A549 (cell line): ENCODE measurements around the gene MCTP1. TPM values are rescaled to one million over a fixed set of nuclear protein-coding genes. Genes with fewer than 3 reads are reported as not detected.

Experiments
- ATAC-seq, 2 experiments: fragments of 200-7000 bp in 1 of 2; fragments of >200 bp in 1 of 2; cut with Nextera tagmentation in 1 of 2; cut with Tn5 transposase in 1 of 2; 3 replicates each; pipeline versions ENCODE4 v1.8.0 to v1.9.1; 2018 to 2020; ENCODE audit warnings: mild to moderate bottlenecking in 1 of 2, moderate library complexity in 1 of 2
- CTCF ChIA-PET: fragments of 300-600 bp; sonication (Branson Sonifier 250); formaldehyde crosslinking; extraction: SDS; loops from one replicate; lab custom pipeline; 2021; ENCODE audit warnings: antibody characterized with exemption, inconsistent platforms; lab: Yijun Ruan, JAX
- POLR2A ChIA-PET: fragments of 350-600 bp; formaldehyde crosslinking; extraction: SDS; loops from one replicate; lab custom pipeline; 2021; ENCODE audit warnings: antibody characterized with exemption, inconsistent platforms; lab: Yijun Ruan, JAX
- DNase-seq, 2 experiments: peaks; one replicate each; pipeline versions ENCODE4 v3.0.0 to v3.0.0-alpha.2; 2011 to 2016; ENCODE audit warnings: low read depth in 1 of 2, low spot score in 1 of 2
- FAIRE-seq: peaks from 2 replicates; lab custom pipeline; 2011; peaks lifted over from hg19 to GRCh38; lab: Jason Lieb, UNC
- H3K27ac ChIP-seq, 2 experiments: fragments of >200 bp; sonication (Bioruptor Twin); formaldehyde crosslinking; 3 replicates each; pipeline ENCODE4 v1.5.1; 2016 to 2017
- H3K4me1 ChIP-seq: fragments of >200 bp; sonication (Bioruptor Twin); formaldehyde crosslinking; 3 replicates; pipeline ENCODE4 v1.6.1; 2016
- H3K4me2 ChIP-seq: fragments of >200 bp; sonication (Bioruptor Twin); formaldehyde crosslinking; 3 replicates; pipeline ENCODE4 v1.6.1; 2016
- H3K4me3 ChIP-seq: fragments of >200 bp; sonication (Bioruptor Twin); formaldehyde crosslinking; 3 replicates; pipeline ENCODE4 v1.5.1; 2016
- H3K9me3 ChIP-seq: fragments of >200 bp; sonication (Bioruptor Twin); formaldehyde crosslinking; 3 replicates; pipeline ENCODE4 v1.6.1; 2016
- BHLHE40 ChIP-seq: IDR thresholded peaks from 2 replicates; pipeline ENCODE4 v1.6.1; 2012; ENCODE audit warnings: low read depth, low read length, inconsistent platforms
- CEBPB ChIP-seq, 2 experiments: fragments of >200 bp in 1 of 2; sonication (Bioruptor Twin) in 1 of 2; formaldehyde crosslinking in 1 of 2; IDR thresholded peaks; 2 replicates each; pipeline ENCODE4 v1.6.1; 2012 to 2016
- CHD2 ChIP-seq: fragments of 150-350 bp; IDR thresholded peaks from 2 replicates; pipeline ENCODE4 v1.6.1; 2014; ENCODE audit warnings: low read length; ENCODE audit not compliant: partially characterized antibody
- CHD4 ChIP-seq: fragments of 200-600 bp; sonication (generic); IDR thresholded peaks from 2 replicates; pipeline ENCODE4 v1.6.1; 2016; ENCODE audit warnings: antibody characterized with exemption, mild to moderate bottlenecking, borderline replicate concordance
- ESRRA ChIP-seq: fragments of 150-350 bp; IDR thresholded peaks from 2 replicates; pipeline ENCODE4 v1.6.1; 2014; ENCODE audit warnings: mild to moderate bottlenecking, low read length, borderline replicate concordance
- FOXS1 ChIP-seq: fragments of 250-450 bp; sonication (Bioruptor Pico); IDR thresholded peaks from 2 replicates; pipeline ENCODE4 v1.5.0; 2020; ENCODE audit warnings: mild to moderate bottlenecking, moderate library complexity
- HEYL ChIP-seq: fragments of 250-450 bp; sonication (Bioruptor Pico); IDR thresholded peaks from 2 replicates; pipeline ENCODE4 v1.8.0; 2021; ENCODE audit warnings: mild to moderate bottlenecking, moderate library complexity
- HMGXB4 ChIP-seq: fragments of 250-450 bp; sonication (Bioruptor Pico); IDR thresholded peaks from 2 replicates; pipeline ENCODE4 v1.5.0; 2021; ENCODE audit warnings: mild to moderate bottlenecking, moderate library complexity, borderline replicate concordance
- HOXB13 ChIP-seq: fragments of 250-450 bp; sonication (Bioruptor Pico); IDR thresholded peaks from 2 replicates; pipeline ENCODE4 v1.5.0; 2020; ENCODE audit warnings: low read depth, mild to moderate bottlenecking, moderate library complexity
- KDM5A ChIP-seq: fragments of 200-600 bp; sonication (generic); IDR thresholded peaks from 2 replicates; pipeline ENCODE4 v1.6.1; 2016; ENCODE audit warnings: antibody characterized with exemption, mild to moderate bottlenecking
- MAZ ChIP-seq: fragments of 150-350 bp; IDR thresholded peaks from 2 replicates; pipeline ENCODE4 v1.6.1; 2014; ENCODE audit warnings: antibody characterized with exemption, low read depth, low read length, borderline replicate concordance
- NPAS2 ChIP-seq: fragments of 250-450 bp; sonication (Bioruptor Pico); IDR thresholded peaks from 2 replicates; pipeline ENCODE4 v1.8.0; 2022; ENCODE audit warnings: mild to moderate bottlenecking, moderate library complexity, borderline replicate concordance
- NR3C1 ChIP-seq: fragments of >200 bp; sonication (Bioruptor Twin); formaldehyde crosslinking; IDR thresholded peaks from 3 replicates; pipeline ENCODE4 v1.6.1; 2017
- PHF8 ChIP-seq: fragments of 200-600 bp; sonication (generic); IDR thresholded peaks from 2 replicates; pipeline ENCODE4 v1.6.1; 2016; ENCODE audit warnings: low read depth, mild to moderate bottlenecking, antibody characterized with exemption, moderate library complexity, borderline replicate concordance
- POLR2AphosphoS2 ChIP-seq: conservative IDR thresholded peaks from 2 replicates; pipeline ENCODE4 v1.6.1; 2012; ENCODE audit warnings: low read length, improper control_type of control experiment, inconsistent platforms
- SMC3 ChIP-seq: fragments of >200 bp; sonication (Bioruptor Twin); formaldehyde crosslinking; IDR thresholded peaks from 3 replicates; pipeline ENCODE4 v1.6.1; 2018; ENCODE audit warnings: inconsistent platforms
- TFCP2L1 ChIP-seq: fragments of 250-450 bp; sonication (Bioruptor Pico); IDR thresholded peaks from 2 replicates; pipeline ENCODE4 v1.5.0; 2021; ENCODE audit warnings: mild to moderate bottlenecking
- ZFP36 ChIP-seq: fragments of 450-650 bp; IDR thresholded peaks from 2 replicates; pipeline ENCODE4 v1.6.1; 2014; ENCODE audit warnings: borderline replicate concordance; ENCODE audit not compliant: partially characterized antibody
- ZNF302 ChIP-seq: fragments of 250-450 bp; sonication (Bioruptor Pico); IDR thresholded peaks from 2 replicates; pipeline ENCODE4 v1.9.0; 2021; ENCODE audit warnings: inconsistent platforms, mild to moderate bottlenecking, moderate library complexity
- WGBS: methylation state at CpG from one replicate; pipeline ENCODE4 v1.1.6; 2017; ENCODE audit errors: missing lambda C conversion rate; 5-methylcytosine and 5-hydroxymethylcytosine counted together
- polyA plus RNA-seq, 4 experiments: library from polyadenylated mRNA; depleted of rRNA in 3 of 4; stranded (reverse); fragments of >200 nt; fragmentation: RNase III in 1 of 4; extraction: RNeasy Plus Mini Kit Qiagen cat#74134 plus additional on column Dnase treatment in 1 of 4; gene quantifications; 2 replicates in 3 of 4; 3 replicates in 1 of 4; pipeline ENCODE4 v1.2.3, GENCODE V29; 2011 to 2017
- TF ChIP-seq, protein P1 (sequence below): fragments of 200-600 bp; sonication (generic); IDR thresholded peaks from 2 replicates; pipeline ENCODE4 v1.6.1; 2016; ENCODE audit warnings: antibody characterized with exemption, mild to moderate bottlenecking, moderate library complexity
- TF ChIP-seq, protein P2 (sequence below): IDR thresholded peaks from 2 replicates; pipeline ENCODE4 v1.6.1; 2012; ENCODE audit warnings: low read depth, borderline replicate concordance

MCTP1 gene
- polyA plus RNA-seq, 2 of the 4 experiments (the other 2 are of a cell fraction) = 5.4 to 6.9 TPM

GRCh38 chr5:95068289-95068910 lies 216.5 kb downstream of the MCTP1 start:
- Histone ChIP-seq H3K4me3 (no peak overlapping the region), H3K4me1 (no peaks in the 10 kb centered on the region)
- no peak for DNase-seq
- CTCF ChIA-PET = interaction anchor here (0.8 to 1.0 kb wide), 2 partner anchors 41 to 101 kb away, joined by 3 read pairs; no protein-coding TSS in a partner anchor
- FAIRE-seq = no peak
- no peak for TF ChIP-seq KDM5A
- no peak for TF ChIP-seq TFCP2L1
- no peak for TF ChIP-seq HOXB13 (CRISPR knock-in tag)
- TF ChIP-seq, all 56 proteins: peak for 0
- ATAC-seq = no peak
- POLR2A ChIA-PET = no interaction called here
- no peak overlapping the region for H3K27ac ChIP-seq
- 82% methylated on average over 7 of the region's 7 CpGs for WGBS
- no peak overlapping the region for H3K4me2 ChIP-seq
- no peaks in the 10 kb centered on the region for H3K9me3 ChIP-seq

DNA sequence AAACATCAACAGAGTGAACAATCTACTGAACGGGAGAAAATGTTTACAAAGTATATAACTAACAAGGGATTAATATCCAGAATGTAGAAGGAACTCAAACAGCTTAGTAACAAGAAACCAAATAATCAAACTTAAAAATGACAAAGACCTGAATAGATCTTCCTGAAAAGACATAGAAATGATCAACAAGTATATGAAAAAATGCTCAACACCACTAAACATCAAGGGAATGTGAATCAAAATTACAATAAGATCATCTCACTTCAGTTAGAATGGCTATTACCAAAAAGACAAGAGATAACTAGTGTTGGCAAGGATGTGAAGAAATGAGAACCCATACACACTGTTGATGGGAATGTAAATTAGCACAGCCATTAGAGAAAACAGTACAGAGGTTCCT lies 218.8 kb downstream of the MCTP1 start:
- no peak overlapping the region for H3K4me2 ChIP-seq
- no peaks in the 10 kb centered on the region for H3K4me1 ChIP-seq
- CTCF ChIA-PET = no interaction called here
- POLR2A ChIA-PET = no interaction called here
- 41% methylated on average over 1 of the region's 1 CpG for WGBS
- H3K9me3 ChIP-seq = no peaks in the 10 kb centered on the region
- no peak overlapping the region for H3K27ac ChIP-seq
- TF ChIP-seq KDM5A (no peak), POLR2AphosphoS2 (no peak), SMC3 (no peak), HMGXB4 (CRISPR knock-in tag) (no peak), NR3C1 (no peak), BHLHE40 (no peak), PHF8 (no peak), CHD4 (no peak), HEYL (no peak), ESRRA (no peak), CEBPB (IDR thresholded peaks at IDR 0.05) (no peak), ZFP36 (no peak), FOXS1 (CRISPR knock-in tag) (no peak), HOXB13 (CRISPR knock-in tag) (no peak), NPAS2 (CRISPR knock-in tag) (no peak), MAZ (no peak), CHD2 (no peak), ZNF302 (no peak)
- TF ChIP-seq, protein P1, sequence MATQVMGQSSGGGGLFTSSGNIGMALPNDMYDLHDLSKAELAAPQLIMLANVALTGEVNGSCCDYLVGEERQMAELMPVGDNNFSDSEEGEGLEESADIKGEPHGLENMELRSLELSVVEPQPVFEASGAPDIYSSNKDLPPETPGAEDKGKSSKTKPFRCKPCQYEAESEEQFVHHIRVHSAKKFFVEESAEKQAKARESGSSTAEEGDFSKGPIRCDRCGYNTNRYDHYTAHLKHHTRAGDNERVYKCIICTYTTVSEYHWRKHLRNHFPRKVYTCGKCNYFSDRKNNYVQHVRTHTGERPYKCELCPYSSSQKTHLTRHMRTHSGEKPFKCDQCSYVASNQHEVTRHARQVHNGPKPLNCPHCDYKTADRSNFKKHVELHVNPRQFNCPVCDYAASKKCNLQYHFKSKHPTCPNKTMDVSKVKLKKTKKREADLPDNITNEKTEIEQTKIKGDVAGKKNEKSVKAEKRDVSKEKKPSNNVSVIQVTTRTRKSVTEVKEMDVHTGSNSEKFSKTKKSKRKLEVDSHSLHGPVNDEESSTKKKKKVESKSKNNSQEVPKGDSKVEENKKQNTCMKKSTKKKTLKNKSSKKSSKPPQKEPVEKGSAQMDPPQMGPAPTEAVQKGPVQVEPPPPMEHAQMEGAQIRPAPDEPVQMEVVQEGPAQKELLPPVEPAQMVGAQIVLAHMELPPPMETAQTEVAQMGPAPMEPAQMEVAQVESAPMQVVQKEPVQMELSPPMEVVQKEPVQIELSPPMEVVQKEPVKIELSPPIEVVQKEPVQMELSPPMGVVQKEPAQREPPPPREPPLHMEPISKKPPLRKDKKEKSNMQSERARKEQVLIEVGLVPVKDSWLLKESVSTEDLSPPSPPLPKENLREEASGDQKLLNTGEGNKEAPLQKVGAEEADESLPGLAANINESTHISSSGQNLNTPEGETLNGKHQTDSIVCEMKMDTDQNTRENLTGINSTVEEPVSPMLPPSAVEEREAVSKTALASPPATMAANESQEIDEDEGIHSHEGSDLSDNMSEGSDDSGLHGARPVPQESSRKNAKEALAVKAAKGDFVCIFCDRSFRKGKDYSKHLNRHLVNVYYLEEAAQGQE = no peak
- TF ChIP-seq, protein P2, sequence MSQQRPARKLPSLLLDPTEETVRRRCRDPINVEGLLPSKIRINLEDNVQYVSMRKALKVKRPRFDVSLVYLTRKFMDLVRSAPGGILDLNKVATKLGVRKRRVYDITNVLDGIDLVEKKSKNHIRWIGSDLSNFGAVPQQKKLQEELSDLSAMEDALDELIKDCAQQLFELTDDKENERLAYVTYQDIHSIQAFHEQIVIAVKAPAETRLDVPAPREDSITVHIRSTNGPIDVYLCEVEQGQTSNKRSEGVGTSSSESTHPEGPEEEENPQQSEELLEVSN = no peak
- no peak overlapping the region for H3K4me3 ChIP-seq
- FAIRE-seq = no peak
- no peak for DNase-seq
- no peak for ATAC-seq
